NCI-H2081 treated with DMSO at 0.1 percent for 48 hours (cell line): ENCODE measurements around the gene CDC16.
A peak's percentile ranks its signal among the peaks of the same experiment; 100 is the strongest.

Experiments
- DNase-seq: peaks from one replicate; lab custom pipeline; 2025; lab: John Stamatoyannopoulos, UW

Gene CDC16

GRCh38 chr13:114303700-114304327 lies 69.1 kb downstream of the CDC16 start:
- no peak for DNase-seq

- DNase-seq: no peak
Measured at GRCh38 chr13:114304346-114305034, 69.8 kb downstream of the CDC16 start.

- DNase-seq: no peak
Measured at GRCh38 chr13:114309086-114309485, 74.4 kb downstream of the CDC16 start.

GRCh38 chr13:114309806-114310410 lies 75.2 kb downstream of the CDC16 start:
- DNase-seq: no peak

GRCh38 chr13:114310956-114311355 lies 76.3 kb downstream of the CDC16 start:
- DNase-seq: no peak

- no peak for DNase-seq
Measured at GRCh38 chr13:114311387-114311786, 76.7 kb downstream of the CDC16 start.

GRCh38 chr13:114311908-114312307 lies 77.2 kb downstream of the CDC16 start:
- DNase-seq: no peak

- DNase-seq: no peak
Measured at GRCh38 chr13:114313061-114313860, 78.6 kb downstream of the CDC16 start.

- peak; percentile 74 for DNase-seq
Measured at GRCh38 chr13:114314074-114314912, 79.6 kb downstream of the CDC16 start, which contains the start of gene CHAMP1. Gene CHAMP1, plus strand, starts transcription at chr13:114314503. Its CDS starts 9,340 bp downstream, at chr13:114323843.

- DNase-seq: no peak
Measured at GRCh38 chr13:114315074-114315785, 80.5 kb downstream of the CDC16 start.

GRCh38 chr13:114318624-114319023 lies 83.9 kb downstream of the CDC16 start:
- DNase-seq: no peak

- no peak for DNase-seq
Measured at GRCh38 chr13:114319441-114319913, 84.8 kb downstream of the CDC16 start.

GRCh38 chr13:114320065-114320464 lies 85.4 kb downstream of the CDC16 start:
- DNase-seq: no peak

- DNase-seq: no peak
Measured at GRCh38 chr13:114321256-114321655, 86.6 kb downstream of the CDC16 start.
